Measurements from ENCODE around the gene TAS1R2.

- TF ChIP-seq CTCF (IDR thresholded peaks at IDR 0.05 in 8 of 11, conservative IDR thresholded peaks at IDR 0.05 in 3 of 11) (no peak), POLR2AphosphoS5 (IDR thresholded peaks at IDR 0.05) (no peak), POLR2A (IDR thresholded peaks at IDR 0.05) (no peak)
Observed at GRCh38 chr1:18803851-18804250, 55.6 kb downstream of the TAS1R2 start.
